DMS 273 (cell line): ENCODE measurements around the gene PCK1.
"Not testable (repeated sequence)": the region's sequence is repeated elsewhere in the genome, so short reads cannot be mapped to it uniquely, and the experiment has no call there.

Experiments
- DNase-seq: peaks from one replicate; lab custom pipeline; 2025; ENCODE audit not compliant: unreplicated experiment; lab: John Stamatoyannopoulos, UW

PCK1 gene

DNA sequence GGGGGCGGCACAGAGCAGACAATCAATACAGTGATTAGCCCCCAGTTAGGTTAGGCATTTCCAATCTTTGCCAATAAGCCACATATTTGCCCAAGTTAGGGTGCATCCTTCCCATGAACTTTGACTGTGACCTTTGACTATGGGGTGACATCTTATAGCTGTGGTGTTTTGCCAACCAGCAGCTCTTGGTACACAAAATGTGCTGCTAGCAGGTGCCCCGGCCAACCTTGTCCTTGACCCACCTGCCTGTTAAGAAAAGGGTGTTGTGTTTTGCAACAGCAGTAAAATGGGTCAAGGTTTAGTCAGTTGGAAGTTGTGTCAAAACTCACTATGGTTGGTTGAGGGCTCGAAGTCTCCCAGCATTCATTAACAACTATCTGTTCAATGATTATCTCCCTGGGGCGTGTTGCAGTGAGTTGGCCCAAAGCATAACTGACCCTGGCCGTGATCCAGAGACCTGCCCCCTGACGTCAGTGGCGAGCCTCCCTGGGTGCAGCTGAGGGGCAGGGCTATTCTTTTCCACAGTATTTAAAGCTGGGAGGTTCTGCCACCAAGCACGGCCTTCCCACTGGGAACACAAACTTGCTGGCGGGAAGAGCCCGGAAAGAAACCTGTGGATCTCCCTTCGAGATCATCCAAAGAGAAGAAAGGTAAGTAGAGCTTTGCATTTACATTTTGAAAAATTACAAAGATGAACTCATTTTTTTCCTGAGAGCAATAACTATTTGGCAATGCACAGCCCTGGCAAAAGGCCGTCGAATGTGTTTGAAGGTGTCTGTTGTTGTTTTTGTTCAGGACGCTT, at the start of gene PCK1:
Gene PCK1, plus strand, starts transcription at position 557 of the 802 bp plus-strand sequence. CDS start 302 bp downstream, outside the sequence.
- DNase-seq = peak; percentile 43

DNA sequence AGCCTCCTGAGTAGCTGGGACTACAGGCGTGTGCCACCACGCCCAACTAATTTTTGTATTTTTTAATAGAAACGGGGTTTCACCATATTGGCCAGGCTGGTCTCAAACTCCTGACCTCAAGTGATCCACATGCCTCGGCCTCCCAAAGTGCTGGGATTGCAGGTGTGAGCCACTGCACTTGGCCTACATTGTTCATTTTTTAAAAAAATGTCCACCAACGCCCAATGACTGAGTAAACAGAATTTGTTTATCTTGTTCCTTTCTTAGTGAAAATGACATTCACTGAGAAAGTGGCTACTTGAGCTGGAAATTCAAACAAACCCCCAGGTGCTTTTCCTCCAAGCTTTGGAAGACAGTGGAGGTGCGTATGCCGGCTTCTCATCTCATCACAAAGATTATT, 49.2 kb upstream of the PCK1 start:
- not testable (repeated sequence) for DNase-seq

DNA sequence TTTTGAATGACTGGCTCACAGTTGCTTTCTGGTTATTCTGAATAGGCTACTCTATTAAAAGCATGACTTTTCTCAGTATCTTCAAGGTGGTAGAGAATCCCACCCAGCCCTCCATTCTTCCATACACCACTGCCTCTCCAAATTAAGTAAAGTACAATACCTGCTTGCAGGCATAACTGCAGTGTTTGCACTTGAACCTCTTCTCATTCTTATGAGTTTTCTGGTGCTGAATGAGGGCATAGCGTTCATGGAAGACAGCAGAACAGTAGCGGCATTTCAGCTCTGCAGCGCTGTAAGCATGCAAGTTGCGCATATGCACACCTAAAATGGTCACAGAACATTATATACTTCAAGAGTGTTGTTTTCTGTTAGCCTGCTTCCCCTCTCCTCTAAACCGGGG, 48.5 kb upstream of the PCK1 start:
- DNase-seq = no peak

DNA sequence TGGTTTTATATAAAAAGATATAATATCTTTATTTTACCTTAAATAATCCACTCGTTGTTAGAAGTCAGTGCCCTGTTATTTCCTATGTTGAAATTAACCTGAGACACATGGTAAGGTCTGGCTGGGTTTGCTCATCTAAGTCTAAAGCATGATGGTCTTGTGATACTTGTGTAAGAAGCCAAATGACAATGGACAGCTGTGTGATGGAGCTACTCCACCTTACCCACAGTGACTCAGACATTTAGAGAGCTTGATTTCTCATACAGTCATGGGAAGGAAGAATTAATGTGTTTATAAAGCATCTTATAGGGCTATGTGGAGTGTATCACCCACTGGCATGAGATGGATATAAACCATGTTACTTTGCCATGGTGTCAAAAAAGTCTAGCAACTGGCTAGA, 47.7 kb upstream of the PCK1 start:
- no peak for DNase-seq

DNA sequence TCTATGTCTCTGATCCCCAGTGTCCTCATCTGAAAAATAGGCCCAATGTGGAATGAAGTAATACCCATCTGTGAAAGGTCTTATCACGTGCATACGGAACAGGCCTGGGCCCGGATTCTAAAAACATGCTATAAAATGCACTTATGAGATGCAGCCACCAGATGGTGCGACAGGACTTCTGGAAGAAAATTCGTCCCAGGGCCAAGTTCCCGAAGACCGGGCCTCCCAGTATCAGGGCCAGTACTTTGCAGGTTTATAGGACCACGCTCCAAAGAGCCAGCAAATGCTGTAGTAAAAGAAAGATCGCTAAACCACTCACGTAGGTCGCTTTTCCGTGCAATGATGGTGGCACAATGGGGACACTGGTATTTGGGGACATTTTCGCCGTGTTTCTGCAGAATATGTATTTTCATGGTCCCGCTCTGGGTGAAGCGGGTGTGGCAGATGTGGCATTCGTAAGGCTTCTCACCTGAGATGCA, 46.6 kb upstream of the PCK1 start:
- peak; percentile 89 for DNase-seq

DNA sequence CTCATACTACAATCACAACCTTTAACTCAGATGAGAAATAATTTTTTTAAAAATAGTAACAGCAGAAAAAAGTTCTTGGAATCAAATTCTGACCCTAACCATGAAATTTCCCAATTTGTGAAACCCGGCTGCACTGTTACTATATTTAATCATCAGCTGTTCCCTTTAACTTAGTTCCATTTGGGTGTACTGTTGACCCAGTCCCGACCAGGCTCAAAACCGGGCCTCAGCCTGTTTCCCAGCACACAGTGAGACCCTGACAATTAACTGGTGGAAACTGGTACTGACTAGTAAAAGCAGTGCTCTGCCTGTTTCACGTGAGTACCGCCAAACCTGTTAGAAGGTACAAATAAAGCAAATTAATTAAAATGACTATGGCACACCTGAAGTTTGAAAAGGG, 43.0 kb upstream of the PCK1 start:
- DNase-seq = no peak

DNA sequence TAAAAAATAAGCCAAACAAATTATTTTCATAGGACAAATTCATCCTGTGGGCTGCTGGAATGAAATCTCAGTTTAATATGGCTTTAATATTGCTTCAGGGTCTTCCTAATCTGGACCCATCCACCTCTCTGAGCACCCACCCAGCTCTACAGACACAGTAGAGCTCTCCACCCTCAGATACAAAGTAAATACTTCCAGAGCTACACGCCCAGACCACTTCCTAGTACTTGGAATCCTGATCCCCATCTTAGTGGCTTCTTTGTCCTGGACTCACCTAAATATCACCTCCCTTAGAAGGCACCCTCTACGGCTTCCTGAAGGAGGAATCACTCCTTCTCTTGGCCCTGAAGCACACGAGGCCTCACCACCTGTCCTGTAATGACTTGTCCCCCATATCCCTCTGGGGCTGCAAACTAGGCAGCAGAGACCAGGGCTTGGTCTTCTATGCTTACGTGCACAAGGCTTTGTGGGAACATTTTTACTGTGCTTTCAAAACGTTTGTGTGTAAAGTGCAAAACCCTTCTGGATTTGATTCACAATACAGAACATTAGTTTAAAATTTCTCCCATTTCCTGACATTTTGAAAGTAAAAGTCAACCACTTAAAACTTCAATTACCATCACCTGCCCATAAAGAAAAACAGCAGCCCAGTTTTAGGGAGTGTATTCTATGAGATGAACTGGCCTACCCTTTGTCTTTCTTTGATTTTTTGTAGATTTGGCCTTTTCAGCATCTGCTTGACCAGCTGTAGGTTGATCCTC, 38.4 kb upstream of the PCK1 start:
- DNase-seq = no peak

DNA sequence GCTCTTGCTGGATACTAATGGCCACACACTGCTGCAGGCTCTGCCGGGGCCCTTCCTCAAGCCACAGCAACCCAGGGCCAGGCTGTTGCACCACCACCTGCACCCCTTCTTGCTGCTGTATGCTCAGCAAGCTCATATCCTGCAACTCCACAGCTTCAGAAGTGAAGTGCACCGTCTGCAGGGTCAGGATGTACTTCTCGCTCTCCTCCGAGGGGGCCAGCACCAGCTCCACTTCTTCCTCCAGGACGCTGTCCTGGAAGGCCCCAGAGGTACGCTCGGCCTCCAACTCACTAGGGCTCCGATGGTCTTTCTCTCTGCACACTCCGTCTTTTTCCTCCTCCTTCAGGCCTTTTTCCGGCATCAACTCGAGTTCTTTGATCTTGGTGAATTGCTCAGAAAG, 37.1 kb upstream of the PCK1 start:
- DNase-seq = no peak

DNA sequence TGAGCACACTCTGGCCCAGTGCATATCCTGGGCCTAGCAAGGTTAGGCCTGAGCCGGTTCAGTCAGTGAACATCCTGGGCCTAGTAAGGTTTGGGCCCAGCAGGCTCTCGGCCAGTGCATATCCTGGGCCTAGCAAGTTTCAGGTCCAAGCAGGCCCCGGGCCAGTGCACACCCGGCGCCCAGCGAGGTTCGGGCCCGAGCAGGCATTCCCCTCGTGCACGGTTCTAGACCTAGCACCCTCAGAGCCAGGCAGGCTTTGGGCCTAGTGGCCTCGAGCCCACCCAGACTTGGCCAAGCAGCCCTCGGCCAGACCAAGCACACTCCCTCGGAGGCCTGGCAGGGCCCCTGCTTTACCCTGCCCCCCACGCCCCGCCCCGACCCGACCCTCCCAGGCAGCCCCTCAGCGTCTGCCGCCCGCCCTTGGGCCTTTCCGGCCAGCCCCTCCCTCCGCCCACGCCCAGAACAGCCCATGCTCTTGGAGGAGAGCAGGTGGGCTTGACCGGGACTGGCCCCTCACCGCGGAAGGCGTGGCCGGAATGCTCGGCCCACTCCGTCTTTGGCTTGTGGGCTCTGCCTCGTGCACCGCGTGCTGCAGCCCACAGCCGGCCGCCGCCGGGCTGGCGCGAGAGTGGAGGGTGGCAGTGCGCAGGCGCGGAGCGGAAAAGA, 36.3 kb upstream of the PCK1 start, which contains the start of gene CTCFL:
Gene CTCFL, minus strand, starts transcription at position 630 of the 666 bp plus-strand sequence. CDS start 935 bp downstream, outside the sequence.
- DNase-seq = no peak

DNA sequence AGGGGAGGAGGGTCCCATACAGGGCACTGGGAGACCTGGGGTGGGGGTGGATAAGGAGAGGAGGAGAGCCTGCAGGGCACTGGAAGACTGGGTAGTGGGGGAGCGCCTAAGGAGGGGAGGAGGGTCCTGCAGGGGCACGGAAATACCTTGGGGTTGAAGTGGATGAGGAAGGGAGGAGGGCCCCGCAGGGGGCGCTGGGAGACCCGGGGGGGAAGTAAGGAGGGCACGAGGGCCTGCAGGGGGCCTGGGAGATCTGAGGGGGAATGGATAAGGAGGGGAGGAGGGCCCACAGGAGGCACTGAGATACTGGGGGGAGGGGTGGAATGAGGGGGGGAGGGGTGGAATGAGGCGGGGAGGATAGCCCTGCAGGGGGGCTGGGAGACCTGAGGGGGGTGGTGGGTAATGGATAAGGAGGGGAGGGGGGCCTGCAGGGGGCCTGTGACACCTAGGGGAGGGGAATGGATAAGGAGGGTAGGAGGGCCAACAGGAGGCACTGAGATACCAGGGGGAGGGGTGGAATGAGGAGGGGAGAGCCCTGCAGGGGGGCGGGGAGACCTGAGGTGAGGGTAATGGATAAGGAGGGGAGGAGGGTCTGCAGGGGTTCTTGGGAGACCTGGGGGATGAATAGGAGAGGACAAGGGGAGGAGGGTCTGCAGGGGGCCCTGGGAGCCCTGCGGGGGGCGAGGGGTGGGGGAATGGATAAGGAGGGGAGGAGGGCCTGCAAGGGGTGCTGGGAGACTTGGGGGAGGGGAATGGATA, 35.4 kb upstream of the PCK1 start:
- no peak for DNase-seq

DNA sequence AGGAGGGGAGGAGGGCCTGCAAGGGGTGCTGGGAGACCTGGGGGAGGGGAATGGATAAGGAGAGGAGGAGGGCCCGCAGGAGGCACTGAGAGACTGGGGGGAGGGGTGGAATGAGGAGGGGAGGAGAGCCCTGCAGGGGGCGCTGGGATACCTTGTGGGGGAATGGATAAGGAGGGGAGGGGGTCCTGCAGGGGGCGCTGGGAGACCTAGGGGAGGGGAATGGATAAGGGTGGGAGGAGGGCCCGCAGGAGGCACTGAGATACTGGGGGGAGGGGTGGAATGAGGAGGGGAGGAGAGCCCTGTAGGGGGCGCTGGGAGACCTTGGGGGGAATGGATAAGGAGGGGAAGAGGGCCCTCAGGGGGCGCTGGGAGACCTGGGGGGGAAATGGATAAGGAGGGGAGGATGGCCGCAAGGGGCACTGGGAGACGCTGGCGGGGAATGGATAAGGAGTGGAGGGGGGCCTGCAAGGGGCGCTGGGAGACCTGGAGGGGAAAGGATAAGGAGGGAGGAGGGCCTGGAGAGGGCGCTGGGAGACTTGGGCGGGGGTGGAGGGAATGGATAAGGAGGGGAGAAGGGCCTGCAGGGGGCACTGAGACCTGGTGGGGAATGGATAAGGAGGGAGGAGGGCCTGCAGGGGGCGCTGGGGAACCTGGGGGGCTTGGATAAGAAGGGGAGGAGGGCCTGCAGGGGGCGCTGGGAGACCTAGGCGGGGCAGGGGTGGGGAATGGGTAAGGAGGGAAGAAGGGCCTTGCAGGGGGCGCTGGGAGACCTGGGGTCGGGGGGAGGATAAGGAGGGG, 34.6 kb upstream of the PCK1 start:
- DNase-seq = peak; percentile 51

DNA sequence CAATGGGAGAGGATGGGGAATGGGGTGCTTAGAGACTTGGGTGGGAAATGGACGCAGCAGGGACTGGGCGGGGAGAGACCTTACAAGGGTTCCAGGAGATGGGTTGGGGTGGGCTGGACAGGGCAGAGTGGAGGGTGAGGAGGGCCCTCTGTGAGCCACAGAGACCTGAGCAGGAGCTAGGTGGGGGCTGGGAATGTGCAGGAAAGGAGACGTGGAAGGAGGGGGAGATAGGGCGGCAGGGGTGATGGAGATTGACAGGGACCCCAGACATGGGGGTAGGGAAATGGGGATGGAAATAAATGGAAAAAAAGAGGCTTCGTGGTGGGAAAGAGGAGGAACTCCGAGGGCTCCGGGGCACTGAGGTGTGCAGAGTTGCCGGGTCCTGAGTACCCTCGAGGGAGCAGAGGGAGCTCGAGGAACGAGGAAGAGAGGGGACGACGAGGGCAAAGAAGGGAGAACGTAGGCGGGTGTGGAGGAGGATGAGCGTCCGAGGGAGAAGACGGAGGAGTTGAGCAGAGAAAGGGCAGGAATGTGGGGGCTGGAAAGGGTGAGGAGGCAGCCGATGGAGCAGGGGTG, 33.9 kb upstream of the PCK1 start:
- DNase-seq = no peak

DNA sequence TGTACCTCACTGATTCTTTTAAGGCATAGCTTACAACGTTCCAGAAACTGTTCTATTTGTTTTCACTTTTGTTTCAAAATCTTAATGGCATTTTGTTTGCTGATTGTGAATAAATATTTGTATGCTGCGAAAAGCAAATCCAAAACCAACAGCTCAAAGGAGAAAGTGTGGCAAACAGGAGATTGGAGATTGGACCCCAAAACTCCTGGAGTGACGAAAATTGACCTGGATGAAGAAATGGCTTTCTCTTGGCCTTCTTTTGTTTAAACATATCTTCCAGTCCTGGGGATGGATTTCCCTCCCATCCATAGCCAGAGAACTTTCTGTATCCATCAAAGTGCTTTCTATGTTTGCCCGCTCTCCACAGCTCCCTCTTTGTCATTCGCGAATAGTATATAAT, 33.2 kb upstream of the PCK1 start:
- DNase-seq = no peak

DNA sequence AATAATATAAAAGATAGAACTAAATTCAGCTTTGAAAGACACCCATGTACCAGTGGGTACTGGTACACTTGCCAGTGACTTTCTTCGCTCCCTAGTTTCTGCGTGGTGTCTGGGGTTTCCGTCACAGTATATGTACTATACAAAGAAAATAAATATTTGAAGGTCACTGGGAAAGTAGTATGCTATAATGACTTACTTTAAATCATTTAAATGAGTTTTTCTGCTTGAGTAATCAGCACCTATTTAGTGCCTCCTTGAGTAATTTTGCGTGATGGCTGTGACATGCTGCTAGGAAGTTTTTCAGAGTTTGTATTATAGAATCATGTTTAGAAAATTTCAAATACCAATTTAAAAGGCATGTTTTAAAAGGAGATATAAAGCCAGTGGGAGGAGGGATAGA, 32.8 kb upstream of the PCK1 start:
- DNase-seq = no peak

DNA sequence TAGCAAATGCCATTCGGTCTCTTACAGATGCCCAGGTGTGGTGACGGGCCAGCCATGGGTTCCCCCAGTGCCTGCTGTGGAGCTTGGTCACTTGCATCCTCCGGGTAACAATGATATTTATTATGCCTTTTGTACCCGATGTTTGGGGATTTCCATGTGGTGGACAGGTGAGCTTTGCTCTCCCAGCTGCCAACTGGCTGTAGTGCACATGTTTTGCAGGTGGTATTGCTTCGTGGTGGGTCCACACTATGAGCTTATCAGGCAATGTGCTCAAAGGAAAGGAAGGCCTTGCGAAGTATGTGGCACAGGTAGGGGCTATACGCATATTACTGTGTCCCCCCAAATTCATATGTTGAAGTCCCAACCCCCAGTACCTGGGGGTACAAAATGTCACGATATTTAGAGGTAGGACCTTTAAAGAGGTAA, 31.7 kb upstream of the PCK1 start:
- no peak for DNase-seq

DNA sequence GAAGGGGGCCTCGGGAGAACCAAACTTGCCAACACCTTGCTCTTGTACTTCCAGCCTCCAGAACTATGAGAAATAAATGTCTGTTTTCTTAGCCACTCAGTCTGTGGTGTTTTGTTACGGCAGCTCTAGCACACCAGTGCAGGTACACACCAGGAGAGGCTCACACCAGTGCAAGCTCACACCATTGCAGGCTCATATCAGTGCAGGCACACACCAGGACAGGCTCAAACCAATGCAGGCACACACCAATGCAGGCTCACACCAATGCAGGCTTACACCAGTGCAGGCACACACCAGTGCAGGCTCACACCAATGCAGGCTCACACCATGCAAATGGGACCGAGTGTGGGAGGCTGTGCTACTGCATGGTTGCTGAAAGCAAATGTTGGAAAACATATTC, 31.1 kb upstream of the PCK1 start:
- no peak for DNase-seq

DNA sequence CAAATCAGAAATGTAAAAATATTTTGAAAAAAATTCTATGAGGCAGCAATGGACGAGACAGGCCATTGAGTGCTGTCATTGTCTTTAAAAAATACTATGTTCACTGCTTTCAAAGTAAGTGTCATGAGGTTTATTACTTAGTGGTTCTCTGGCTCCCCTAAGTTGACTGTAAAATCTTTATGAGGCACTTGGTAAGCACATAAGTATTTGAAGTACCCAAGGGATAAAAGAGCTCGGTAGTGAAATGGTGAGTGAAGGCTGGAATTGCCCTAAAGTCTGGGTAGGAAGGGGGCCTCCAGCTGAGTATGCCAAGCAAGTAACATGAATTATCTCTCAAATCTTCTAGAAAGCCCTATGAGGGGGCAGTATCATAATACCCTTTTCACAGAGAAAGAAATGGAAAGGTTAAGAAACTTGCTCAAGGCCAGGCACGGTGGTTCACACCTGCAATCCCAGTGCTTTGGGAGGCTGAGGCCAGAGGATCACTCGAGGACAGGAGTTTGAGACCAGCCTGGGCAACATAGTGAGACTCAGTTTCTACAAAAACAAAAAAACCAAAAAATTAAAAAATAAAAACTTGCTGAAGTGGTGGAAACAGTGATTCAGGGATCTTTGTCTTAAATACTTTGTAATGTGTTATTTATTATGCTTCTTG, 30.5 kb upstream of the PCK1 start:
- no peak for DNase-seq

DNA sequence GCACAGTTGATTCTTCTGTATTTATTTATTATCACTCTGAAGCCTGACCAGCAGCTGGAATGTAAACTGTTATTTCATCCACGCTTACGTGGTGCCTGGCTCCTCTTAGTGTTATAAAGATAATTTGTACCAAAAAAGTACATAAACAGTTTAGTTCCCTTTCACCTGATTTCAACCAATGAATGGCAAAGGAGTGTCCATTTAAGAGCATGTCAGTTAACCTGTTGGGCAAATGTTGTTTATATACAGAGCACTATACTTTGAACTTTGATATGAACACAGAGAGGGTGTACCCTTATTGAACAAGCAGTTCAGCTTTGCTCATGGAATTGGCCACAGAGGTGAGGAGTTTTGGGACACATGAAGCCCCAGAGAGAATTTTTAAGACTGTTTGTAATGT, 28.8 kb upstream of the PCK1 start:
- DNase-seq = no peak

DNA sequence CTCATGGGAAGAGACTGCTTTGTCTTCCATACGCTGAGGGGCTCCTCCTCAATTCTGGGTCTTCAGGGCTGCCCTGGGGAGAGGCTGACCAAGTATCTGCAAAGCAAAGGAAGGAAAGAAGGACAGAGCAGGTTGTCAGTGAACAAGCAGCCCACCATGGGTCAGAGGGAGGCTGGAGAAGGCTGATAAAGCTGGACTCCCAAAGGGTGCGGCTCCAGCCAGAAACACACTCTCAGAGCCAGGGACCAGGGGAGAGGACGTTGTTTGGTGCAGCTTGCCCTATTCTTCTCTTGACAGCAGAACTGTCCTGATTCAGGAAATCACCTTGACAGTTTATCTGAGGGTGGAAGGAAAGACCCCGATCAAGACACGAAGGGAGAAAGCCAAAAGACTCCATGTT, 25.6 kb upstream of the PCK1 start:
- DNase-seq = no peak
